Epithelial cell of proximal tubule (primary cell): ENCODE measurements around the gene TMEFF1. TPM values are rescaled to one million over a fixed set of nuclear protein-coding genes. Genes with fewer than 3 reads are reported as not detected.
"Not testable (repeated sequence)": the region's sequence is repeated elsewhere in the genome, so short reads cannot be mapped to it uniquely, and the experiment has no call there.

ENCODE experiments used
- DNase-seq: peaks from one replicate; pipeline ENCODE4 v3.0.0-alpha.2; 2011; ENCODE audit warnings: low read depth
- H3K4me3 ChIP-seq: 2 replicates; pipeline ENCODE4 v1.5.1; 2011; ENCODE audit warnings: low read depth, mild to moderate bottlenecking, low read length
- CTCF ChIP-seq: conservative IDR thresholded peaks from 2 replicates; pipeline ENCODE4 v1.5.1; 2012; ENCODE audit warnings: low read depth, mild to moderate bottlenecking, low read length
- total RNA-seq: library from RNA; depleted of rRNA; stranded (reverse); fragments of >200 nt; gene quantifications from 2 replicates; pipeline ENCODE4 v1.2.3, GENCODE V29; 2015

Gene TMEFF1
- total RNA-seq, 1 donor from 2014 or later, result 7.8 TPM

- DNase-seq, result no peak
- no peak overlapping the region for H3K4me3 ChIP-seq
- no peak for TF ChIP-seq CTCF
These were observed 16.9 kb downstream of the TMEFF1 start for GRCh38 chr9:100489836-100490235.

GRCh38 chr9:100492952-100493351 is 20.0 kb downstream of the TMEFF1 start:
- no peak for DNase-seq
- TF ChIP-seq CTCF, result peak; percentile 56
- H3K4me3 ChIP-seq, result no peak overlapping the region

GRCh38 chr9:100498592-100498991 is 25.6 kb downstream of the TMEFF1 start:
- TF ChIP-seq CTCF, result no peak
- H3K4me3 ChIP-seq, result no peak overlapping the region
- no peak for DNase-seq

GRCh38 chr9:100499460-100499859 is 26.5 kb downstream of the TMEFF1 start:
- H3K4me3 ChIP-seq, result no peak overlapping the region
- TF ChIP-seq CTCF, result no peak
- no peak for DNase-seq

GRCh38 chr9:100499866-100500265 is 26.9 kb downstream of the TMEFF1 start:
- DNase-seq, result no peak
- no peak for TF ChIP-seq CTCF
- no peak overlapping the region for H3K4me3 ChIP-seq

- H3K4me3 ChIP-seq, result no peak overlapping the region
- DNase-seq, result peak; percentile 18
- TF ChIP-seq CTCF, result peak; percentile 92
These were observed 32.7 kb downstream of the TMEFF1 start for GRCh38 chr9:100505564-100506159.

- not testable (repeated sequence) for DNase-seq, H3K4me3 ChIP-seq
These were observed 34.4 kb downstream of the TMEFF1 start for GRCh38 chr9:100507350-100507749.

- H3K4me3 ChIP-seq, result no peak overlapping the region
- DNase-seq, result no peak
- no peak for TF ChIP-seq CTCF
These were observed 38.3 kb downstream of the TMEFF1 start for GRCh38 chr9:100511205-100511604.
